Psoas muscle (tissue), 8 donors: ENCODE measurements around the gene LRP1-AS. TPM values are rescaled to one million over a fixed set of nuclear protein-coding genes. Genes with fewer than 3 reads are reported as not detected.

Source experiments
- ATAC-seq, 4 donors: fragments of 200-7000 bp; cut with Tn5 transposase; one replicate each; pipeline ENCODE4 v1.9.1; 2020; ENCODE audit warnings: moderate library complexity in 3 of 4, mild to moderate bottlenecking in 2 of 4
- DNase-seq, 2 donors: peaks; one replicate each; pipeline ENCODE4 v3.0.0-alpha.2; 2020
- H3K27ac ChIP-seq: fragments of 200-600 bp; one replicate; pipeline ENCODE4 v1.8.0; 2022
- H3K27me3 ChIP-seq, 3 donors: fragments of 200-600 bp in 1 of 3; one replicate each; pipeline versions ENCODE4 v1.6.1 to v1.8.0; 2013 to 2022; ENCODE audit warnings: low read length in 2 of 3, mild to moderate bottlenecking in 2 of 3, moderate library complexity in 1 of 3; ENCODE audit not compliant: insufficient read depth in 3 of 3
- H3K36me3 ChIP-seq, 2 donors: fragments of 200-600 bp in 1 of 2; one replicate each; pipeline versions ENCODE4 v1.6.1 to v1.8.0; 2013 to 2022; ENCODE audit warnings: low read depth in 1 of 2, mild to moderate bottlenecking in 1 of 2, moderate library complexity in 1 of 2; ENCODE audit not compliant: insufficient read depth in 1 of 2
- H3K4me1 ChIP-seq: fragments of 200-600 bp; one replicate; pipeline ENCODE4 v1.8.0; 2022
- H3K4me3 ChIP-seq: fragments of 200-600 bp; one replicate; pipeline ENCODE4 v1.8.0; 2022; ENCODE audit warnings: mild to moderate bottlenecking
- H3K9me3 ChIP-seq: fragments of 200-600 bp; one replicate; pipeline ENCODE4 v1.8.0; 2022
- WGBS, 3 donors: extraction: QIAGEN DNeasy Blood & Tissue Kit; methylation state at CpG; one replicate each; pipeline versions ENCODE4 v1.1.6 to v1.1.7; 2013; 5-methylcytosine and 5-hydroxymethylcytosine counted together
- intact Hi-C, 2 donors: fragments of 100-400 bp; cut with DNase I; formaldehyde crosslinking; loops; one replicate each; pipeline versions ENCODE4 v1.11.0 to v1.14.2; 2022
- polyA plus RNA-seq, 3 donors: library from polyadenylated mRNA; stranded (reverse); fragments of 200-250 nt; gene quantifications; one replicate each; pipeline ENCODE4 v1.2.3, GENCODE V29; 2013
- total RNA-seq, 4 donors: library from RNA; stranded (reverse); fragmentation: NEBNext Ultra II Directional in 2 of 4; extraction: Animal tissue kit (Norgen Biotek cat#: 25700) in 2 of 4; gene quantifications; one replicate each; pipeline versions ENCODE4 v1.2.1 to v1.2.4, GENCODE V29; 2021 to 2023
- TF ChIP-seq, protein P1 (sequence below): fragments of 200-600 bp; IDR thresholded peaks from one replicate; pipeline ENCODE4 v1.8.0; 2022; ENCODE audit warnings: antibody characterized with exemption
- donor health status: healthy with polysubstance abuse.
- donor health status: DM: no; HTN: no; CAD: no; lungs with moderate emphysema.
- donor health status: Bipolar disorder and iron deficiency.
- donor health status: healthy.
- donor health status: DM: yes; HTN: yes; CAD: no.
- donor health status: DM: no; HTN: no; CAD: no.
- donor health status: DM: no; HTN: no; CAD: no.
- donor health status: DM: yes; HTN: yes; CAD: no.

Gene LRP1-AS
- total and polyA plus RNA-seq, 7 donors = not detected

GRCh38 chr12:57139796-57140649 is 7.4 kb downstream of the LRP1-AS start:
- DNase-seq (no peak), ATAC-seq (no peak)
- Histone ChIP-seq H3K4me1 (no peaks in the 10 kb centered on the region), H3K27ac (no peak overlapping the region), H3K4me3 (no peak overlapping the region), H3K9me3 (no peaks in the 10 kb centered on the region), H3K27me3 (no peaks in the 10 kb centered on the region), H3K36me3 (peaks cover 0 to 23% of the 10 kb centered on the region in 2 donors)
- 78 to 81% (median 78%) methylated on average over 6 of the region's 6 CpGs for WGBS, 3 donors
- intact Hi-C loops = no loop called here
- TF ChIP-seq, protein P1, sequence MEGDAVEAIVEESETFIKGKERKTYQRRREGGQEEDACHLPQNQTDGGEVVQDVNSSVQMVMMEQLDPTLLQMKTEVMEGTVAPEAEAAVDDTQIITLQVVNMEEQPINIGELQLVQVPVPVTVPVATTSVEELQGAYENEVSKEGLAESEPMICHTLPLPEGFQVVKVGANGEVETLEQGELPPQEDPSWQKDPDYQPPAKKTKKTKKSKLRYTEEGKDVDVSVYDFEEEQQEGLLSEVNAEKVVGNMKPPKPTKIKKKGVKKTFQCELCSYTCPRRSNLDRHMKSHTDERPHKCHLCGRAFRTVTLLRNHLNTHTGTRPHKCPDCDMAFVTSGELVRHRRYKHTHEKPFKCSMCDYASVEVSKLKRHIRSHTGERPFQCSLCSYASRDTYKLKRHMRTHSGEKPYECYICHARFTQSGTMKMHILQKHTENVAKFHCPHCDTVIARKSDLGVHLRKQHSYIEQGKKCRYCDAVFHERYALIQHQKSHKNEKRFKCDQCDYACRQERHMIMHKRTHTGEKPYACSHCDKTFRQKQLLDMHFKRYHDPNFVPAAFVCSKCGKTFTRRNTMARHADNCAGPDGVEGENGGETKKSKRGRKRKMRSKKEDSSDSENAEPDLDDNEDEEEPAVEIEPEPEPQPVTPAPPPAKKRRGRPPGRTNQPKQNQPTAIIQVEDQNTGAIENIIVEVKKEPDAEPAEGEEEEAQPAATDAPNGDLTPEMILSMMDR = no peak

DNA sequence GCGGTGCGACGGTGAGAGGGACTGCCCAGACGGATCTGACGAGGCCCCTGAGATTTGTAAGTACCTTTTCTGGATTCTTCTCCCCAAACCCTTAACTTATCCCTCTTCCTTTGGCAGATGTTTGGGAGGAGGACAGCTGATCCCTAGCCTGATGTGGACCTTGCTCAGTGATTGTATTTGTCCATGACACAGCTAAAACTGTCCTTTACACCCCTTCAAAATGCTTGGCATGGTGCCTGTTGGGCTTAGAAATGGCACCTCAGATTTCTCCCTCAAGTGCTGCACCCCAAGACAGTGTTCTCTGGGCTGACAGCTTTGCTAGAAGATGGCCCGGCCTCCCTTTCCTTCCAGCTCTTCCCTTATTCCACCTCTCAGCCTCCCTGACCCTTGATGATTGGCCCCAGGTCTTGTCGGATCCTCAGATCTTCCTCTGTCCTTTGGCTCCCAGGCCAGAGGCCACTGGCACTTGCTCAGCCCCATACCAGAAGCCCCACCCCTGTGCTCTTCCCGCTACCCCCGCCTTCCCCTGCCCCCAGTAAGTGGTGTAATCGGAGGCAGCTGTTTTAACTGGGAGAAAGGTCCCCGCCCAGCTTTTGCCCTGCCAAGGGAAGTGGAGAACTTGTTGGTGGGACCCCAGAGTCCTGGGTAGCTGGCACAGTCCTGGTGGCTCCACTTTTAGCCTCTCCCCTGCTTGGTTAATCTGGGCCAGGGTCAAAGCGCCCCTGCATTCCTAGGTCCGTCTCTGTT is 8.7 kb downstream of the LRP1-AS start:
- Histone ChIP-seq H3K4me1 (no peaks in the 10 kb centered on the region), H3K36me3 (peaks cover 0 to 10% of the 10 kb centered on the region in 2 donors), H3K27me3 (no peaks in the 10 kb centered on the region), H3K4me3 (no peak overlapping the region), H3K9me3 (no peaks in the 10 kb centered on the region), H3K27ac (peak overlapping the region; percentile 30)
- 53 to 59% (median 57%) methylated on average over 13 of the region's 13 CpGs for WGBS, 3 donors
- DNase-seq = peak; percentile 91 to 94
- TF ChIP-seq, protein P1 = no peak
- ATAC-seq = peak; percentile 50 to 70 (median 66)
- intact Hi-C loops = no loop called here

DNA sequence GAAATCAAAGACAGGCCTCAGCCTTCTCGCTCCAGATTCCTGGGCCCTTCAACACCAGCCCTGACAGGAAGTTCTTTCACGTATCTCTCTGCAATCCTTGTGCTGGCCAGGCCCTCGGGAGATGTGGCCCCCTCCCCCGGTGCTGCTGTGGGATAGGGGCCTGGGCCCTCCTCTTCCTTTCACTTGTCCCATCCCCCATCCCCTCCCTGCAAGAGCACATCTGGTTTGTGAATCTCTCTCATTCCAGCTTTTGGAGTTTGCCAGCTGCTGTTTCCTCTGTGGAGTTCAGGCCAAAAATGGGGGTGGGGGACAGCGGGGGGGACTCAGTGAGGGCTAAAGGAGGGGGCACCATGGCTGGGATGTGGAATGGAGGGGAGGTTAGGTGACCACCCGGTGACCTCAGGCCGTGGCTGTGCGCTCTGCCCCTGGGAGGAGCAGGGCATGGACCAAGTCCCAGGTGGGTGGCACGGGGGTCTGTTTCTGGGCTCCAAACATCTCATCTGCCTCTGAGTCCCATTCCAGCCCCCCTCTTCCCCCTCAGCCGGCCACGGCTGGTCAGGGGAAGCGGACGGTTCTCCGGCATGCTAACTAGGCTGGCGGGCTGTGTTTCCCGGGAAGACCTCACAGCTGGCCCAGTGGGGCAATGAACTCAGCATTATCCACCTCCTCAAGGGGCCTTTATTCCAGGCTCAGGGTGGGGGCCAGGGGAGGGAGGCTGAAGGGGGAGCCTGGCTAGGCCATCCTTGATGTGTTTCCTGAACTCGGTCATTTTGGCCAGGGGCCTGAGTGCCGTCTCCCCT is 11.7 kb downstream of the LRP1-AS start:
- H3K27ac ChIP-seq = peak overlapping the region; percentile 61
- peak; percentile 83 to 89 for DNase-seq
- H3K27me3 ChIP-seq = no peaks in the 10 kb centered on the region
- ATAC-seq = peak; percentile 36 to 68 (median 46)
- intact Hi-C loops = no loop called here
- H3K36me3 ChIP-seq = no peaks in the 10 kb centered on the region
- H3K9me3 ChIP-seq = no peaks in the 10 kb centered on the region
- 27 to 35% (median 35%) methylated on average over 11 to 18 of the region's 18 CpGs for WGBS, 3 donors
- peak overlapping the region; percentile 28 for H3K4me3 ChIP-seq
- peaks cover 8% of the 10 kb centered on the region for H3K4me1 ChIP-seq
- TF ChIP-seq, protein P1 = no peak

GRCh38 chr12:57134949-57135348 is 12.5 kb downstream of the LRP1-AS start:
- Histone ChIP-seq H3K36me3 (no peaks in the 10 kb centered on the region), H3K9me3 (no peaks in the 10 kb centered on the region), H3K27ac (peak overlapping the region; percentile 61), H3K4me3 (no peak overlapping the region), H3K27me3 (no peaks in the 10 kb centered on the region), H3K4me1 (peaks cover 8% of the 10 kb centered on the region)
- intact Hi-C loops = no loop called here
- no peak for ATAC-seq
- TF ChIP-seq, protein P1 = no peak
- DNase-seq = no peak
- 59 to 77% (median 69%) methylated on average over 9 of the region's 9 CpGs for WGBS, 3 donors
